Measurements from ENCODE around the gene BTRC.

DNA sequence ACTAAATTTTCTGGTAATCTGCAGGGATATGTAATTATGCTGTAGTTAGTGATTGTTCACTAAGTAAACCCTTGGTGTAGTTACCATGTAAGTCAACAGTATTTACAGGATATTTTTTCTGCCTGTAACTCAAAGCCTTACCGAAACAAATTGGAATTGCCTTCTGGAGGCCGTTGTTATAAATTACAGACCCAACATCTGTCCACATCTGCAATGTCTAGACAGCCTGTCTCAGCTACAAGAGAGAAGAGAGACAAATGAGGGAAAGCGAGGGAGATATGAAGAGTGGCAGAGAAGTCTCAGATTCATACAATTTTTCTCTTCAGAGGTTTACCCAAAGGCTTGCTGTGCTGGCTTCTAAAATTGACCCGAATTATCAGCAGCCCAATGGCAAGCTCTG lies 23.7 kb upstream of the BTRC start:
- TF ChIP-seq, protein P1, sequence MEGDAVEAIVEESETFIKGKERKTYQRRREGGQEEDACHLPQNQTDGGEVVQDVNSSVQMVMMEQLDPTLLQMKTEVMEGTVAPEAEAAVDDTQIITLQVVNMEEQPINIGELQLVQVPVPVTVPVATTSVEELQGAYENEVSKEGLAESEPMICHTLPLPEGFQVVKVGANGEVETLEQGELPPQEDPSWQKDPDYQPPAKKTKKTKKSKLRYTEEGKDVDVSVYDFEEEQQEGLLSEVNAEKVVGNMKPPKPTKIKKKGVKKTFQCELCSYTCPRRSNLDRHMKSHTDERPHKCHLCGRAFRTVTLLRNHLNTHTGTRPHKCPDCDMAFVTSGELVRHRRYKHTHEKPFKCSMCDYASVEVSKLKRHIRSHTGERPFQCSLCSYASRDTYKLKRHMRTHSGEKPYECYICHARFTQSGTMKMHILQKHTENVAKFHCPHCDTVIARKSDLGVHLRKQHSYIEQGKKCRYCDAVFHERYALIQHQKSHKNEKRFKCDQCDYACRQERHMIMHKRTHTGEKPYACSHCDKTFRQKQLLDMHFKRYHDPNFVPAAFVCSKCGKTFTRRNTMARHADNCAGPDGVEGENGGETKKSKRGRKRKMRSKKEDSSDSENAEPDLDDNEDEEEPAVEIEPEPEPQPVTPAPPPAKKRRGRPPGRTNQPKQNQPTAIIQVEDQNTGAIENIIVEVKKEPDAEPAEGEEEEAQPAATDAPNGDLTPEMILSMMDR (IDR thresholded peaks at IDR 0.05): no peak
- no peak for TF ChIP-seq POLR2A (IDR thresholded peaks at IDR 0.05)

All from Peyer's patch (tissue), 4 donors.